A549 (cell line): ENCODE results near the gene TCERG1L. TPM values are rescaled to one million over a fixed set of nuclear protein-coding genes. Genes with fewer than 3 reads are reported as not detected.

Experiments used
- ATAC-seq, 2 experiments: fragments of 200-7000 bp in 1 of 2; fragments of >200 bp in 1 of 2; cut with Nextera tagmentation in 1 of 2; cut with Tn5 transposase in 1 of 2; 3 replicates each; pipeline versions ENCODE4 v1.8.0 to v1.9.1; 2018 to 2020; ENCODE audit warnings: mild to moderate bottlenecking in 1 of 2, moderate library complexity in 1 of 2
- CTCF ChIA-PET: fragments of 300-600 bp; sonication (Branson Sonifier 250); formaldehyde crosslinking; extraction: SDS; loops from one replicate; lab custom pipeline; 2021; ENCODE audit warnings: antibody characterized with exemption, inconsistent platforms; lab: Yijun Ruan, JAX
- POLR2A ChIA-PET: fragments of 350-600 bp; formaldehyde crosslinking; extraction: SDS; loops from one replicate; lab custom pipeline; 2021; ENCODE audit warnings: antibody characterized with exemption, inconsistent platforms; lab: Yijun Ruan, JAX
- DNase-seq, 2 experiments: peaks; one replicate each; pipeline versions ENCODE4 v3.0.0 to v3.0.0-alpha.2; 2011 to 2016; ENCODE audit warnings: low read depth in 1 of 2, low spot score in 1 of 2
- FAIRE-seq: peaks from 2 replicates; lab custom pipeline; 2011; peaks lifted over from hg19 to GRCh38; lab: Jason Lieb, UNC
- H3K27ac ChIP-seq, 2 experiments: fragments of >200 bp; sonication (Bioruptor Twin); formaldehyde crosslinking; 3 replicates each; pipeline ENCODE4 v1.5.1; 2016 to 2017
- H3K4me1 ChIP-seq: fragments of >200 bp; sonication (Bioruptor Twin); formaldehyde crosslinking; 3 replicates; pipeline ENCODE4 v1.6.1; 2016
- H3K4me2 ChIP-seq: fragments of >200 bp; sonication (Bioruptor Twin); formaldehyde crosslinking; 3 replicates; pipeline ENCODE4 v1.6.1; 2016
- H3K4me3 ChIP-seq: fragments of >200 bp; sonication (Bioruptor Twin); formaldehyde crosslinking; 3 replicates; pipeline ENCODE4 v1.5.1; 2016
- H3K9me3 ChIP-seq: fragments of >200 bp; sonication (Bioruptor Twin); formaldehyde crosslinking; 3 replicates; pipeline ENCODE4 v1.6.1; 2016
- CBX2 ChIP-seq: fragments of 200-600 bp; sonication (generic); IDR thresholded peaks from 2 replicates; pipeline ENCODE4 v1.6.1; 2016; ENCODE audit warnings: low read depth, mild to moderate bottlenecking, borderline replicate concordance
- CEBPB ChIP-seq, 2 experiments: fragments of >200 bp in 1 of 2; sonication (Bioruptor Twin) in 1 of 2; formaldehyde crosslinking in 1 of 2; IDR thresholded peaks; 2 replicates each; pipeline ENCODE4 v1.6.1; 2012 to 2016
- CHD4 ChIP-seq: fragments of 200-600 bp; sonication (generic); IDR thresholded peaks from 2 replicates; pipeline ENCODE4 v1.6.1; 2016; ENCODE audit warnings: antibody characterized with exemption, mild to moderate bottlenecking, borderline replicate concordance
- E2F6 ChIP-seq: IDR thresholded peaks from 2 replicates; pipeline ENCODE4 v1.6.1; 2012; ENCODE audit warnings: low read depth, borderline replicate concordance
- EHF ChIP-seq: fragments of 250-450 bp; sonication (Bioruptor Pico); IDR thresholded peaks from 2 replicates; pipeline ENCODE4 v1.5.0; 2020; ENCODE audit warnings: mild to moderate bottlenecking
- EHMT2 ChIP-seq: fragments of 200-600 bp; sonication (generic); IDR thresholded peaks from 2 replicates; pipeline ENCODE4 v1.6.1; 2016; ENCODE audit warnings: antibody characterized with exemption, low read depth, mild to moderate bottlenecking, moderate library complexity
- ESRRA ChIP-seq: fragments of 150-350 bp; IDR thresholded peaks from 2 replicates; pipeline ENCODE4 v1.6.1; 2014; ENCODE audit warnings: mild to moderate bottlenecking, low read length, borderline replicate concordance
- FOSB ChIP-seq: fragments of 250-450 bp; sonication (Bioruptor Pico); IDR thresholded peaks from 2 replicates; pipeline ENCODE4 v1.5.0; 2020; ENCODE audit warnings: mild to moderate bottlenecking, moderate library complexity
- FOSL2 ChIP-seq, 2 experiments: fragments of 450-650 bp in 1 of 2; fragments of >200 bp in 1 of 2; sonication (Bioruptor Twin) in 1 of 2; formaldehyde crosslinking; IDR thresholded peaks; 2 replicates each; pipeline versions ENCODE4 v1.5.0 to v1.6.1; 2016 to 2020; ENCODE audit warnings: mild to moderate bottlenecking in 1 of 2, moderate library complexity in 1 of 2
- FOXS1 ChIP-seq: fragments of 250-450 bp; sonication (Bioruptor Pico); IDR thresholded peaks from 2 replicates; pipeline ENCODE4 v1.5.0; 2020; ENCODE audit warnings: mild to moderate bottlenecking, moderate library complexity
- HOXA7 ChIP-seq: fragments of 250-450 bp; sonication (Bioruptor Pico); IDR thresholded peaks from 2 replicates; pipeline ENCODE4 v1.5.0; 2020; ENCODE audit warnings: mild to moderate bottlenecking, moderate library complexity
- HOXB5 ChIP-seq: fragments of 250-450 bp; sonication (Bioruptor Pico); IDR thresholded peaks from 2 replicates; pipeline ENCODE4 v1.5.0; 2020; ENCODE audit warnings: mild to moderate bottlenecking, moderate library complexity
- JUN ChIP-seq, 2 experiments: fragments of >200 bp; sonication (Bioruptor Twin); formaldehyde crosslinking; IDR thresholded peaks; 2 replicates in 1 of 2; 3 replicates in 1 of 2; pipeline ENCODE4 v1.6.1; 2016 to 2017
- JUNB ChIP-seq: fragments of >200 bp; sonication (Bioruptor Twin); formaldehyde crosslinking; IDR thresholded peaks from 2 replicates; pipeline ENCODE4 v1.6.1; 2016
- MAFK ChIP-seq: fragments of 450-650 bp; IDR thresholded peaks from 2 replicates; pipeline ENCODE4 v1.6.1; 2014; ENCODE audit not compliant: partially characterized antibody
- MAZ ChIP-seq: fragments of 150-350 bp; IDR thresholded peaks from 2 replicates; pipeline ENCODE4 v1.6.1; 2014; ENCODE audit warnings: antibody characterized with exemption, low read depth, low read length, borderline replicate concordance
- POLR2AphosphoS2 ChIP-seq: conservative IDR thresholded peaks from 2 replicates; pipeline ENCODE4 v1.6.1; 2012; ENCODE audit warnings: low read length, improper control_type of control experiment, inconsistent platforms
- RARB ChIP-seq: fragments of 250-450 bp; sonication (Bioruptor Pico); IDR thresholded peaks from 2 replicates; pipeline ENCODE4 v1.8.0; 2021; ENCODE audit warnings: mild to moderate bottlenecking, moderate library complexity
- RCOR1 ChIP-seq: fragments of 150-350 bp; IDR thresholded peaks from 2 replicates; pipeline ENCODE4 v1.6.1; 2014; ENCODE audit warnings: antibody characterized with exemption, low read length, low read depth
- REST ChIP-seq: fragments of 200-600 bp; sonication (generic); IDR thresholded peaks from 2 replicates; pipeline ENCODE4 v1.6.1; 2016; ENCODE audit warnings: antibody characterized with exemption, mild to moderate bottlenecking, moderate library complexity
- RNF2 ChIP-seq: fragments of 200-600 bp; sonication (generic); IDR thresholded peaks from 2 replicates; pipeline ENCODE4 v1.6.1; 2016; ENCODE audit warnings: low read depth, mild to moderate bottlenecking, antibody characterized with exemption, moderate library complexity, borderline replicate concordance
- SREBF2 ChIP-seq: fragments of 450-650 bp; IDR thresholded peaks from 2 replicates; pipeline ENCODE4 v1.6.1; 2014; ENCODE audit warnings: mild to moderate bottlenecking, moderate library complexity
- ZC3H11A ChIP-seq: fragments of 450-650 bp; IDR thresholded peaks from 2 replicates; pipeline ENCODE4 v1.6.1; 2014; ENCODE audit warnings: antibody characterized with exemption, mild to moderate bottlenecking
- WGBS: methylation state at CpG from one replicate; pipeline ENCODE4 v1.1.6; 2017; ENCODE audit errors: missing lambda C conversion rate; 5-methylcytosine and 5-hydroxymethylcytosine counted together
- polyA plus RNA-seq, 4 experiments: library from polyadenylated mRNA; depleted of rRNA in 3 of 4; stranded (reverse); fragments of >200 nt; fragmentation: RNase III in 1 of 4; extraction: RNeasy Plus Mini Kit Qiagen cat#74134 plus additional on column Dnase treatment in 1 of 4; gene quantifications; 2 replicates in 3 of 4; 3 replicates in 1 of 4; pipeline ENCODE4 v1.2.3, GENCODE V29; 2011 to 2017
- TF ChIP-seq, protein P1 (sequence below): fragments of >200 bp; sonication (Bioruptor Twin); formaldehyde crosslinking; IDR thresholded peaks from 3 replicates; pipeline ENCODE4 v1.6.1; 2016
- TF ChIP-seq, protein P2 (sequence below): fragments of >200 bp; sonication (Bioruptor Twin); formaldehyde crosslinking; IDR thresholded peaks from 2 replicates; pipeline ENCODE4 v1.6.1; 2016

TCERG1L gene
- polyA plus RNA-seq, 2 of the 4 experiments (the other 2 are of a cell fraction) = not detected

GRCh38 chr10:131169146-131169545, 142.4 kb downstream of the TCERG1L start (continued):
- TF ChIP-seq E2F6 = no peak
- TF ChIP-seq, protein P1, sequence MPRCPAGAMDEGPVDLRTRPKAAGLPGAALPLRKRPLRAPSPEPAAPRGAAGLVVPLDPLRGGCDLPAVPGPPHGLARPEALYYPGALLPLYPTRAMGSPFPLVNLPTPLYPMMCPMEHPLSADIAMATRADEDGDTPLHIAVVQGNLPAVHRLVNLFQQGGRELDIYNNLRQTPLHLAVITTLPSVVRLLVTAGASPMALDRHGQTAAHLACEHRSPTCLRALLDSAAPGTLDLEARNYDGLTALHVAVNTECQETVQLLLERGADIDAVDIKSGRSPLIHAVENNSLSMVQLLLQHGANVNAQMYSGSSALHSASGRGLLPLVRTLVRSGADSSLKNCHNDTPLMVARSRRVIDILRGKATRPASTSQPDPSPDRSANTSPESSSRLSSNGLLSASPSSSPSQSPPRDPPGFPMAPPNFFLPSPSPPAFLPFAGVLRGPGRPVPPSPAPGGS = no peak
- TF ChIP-seq, protein P2, sequence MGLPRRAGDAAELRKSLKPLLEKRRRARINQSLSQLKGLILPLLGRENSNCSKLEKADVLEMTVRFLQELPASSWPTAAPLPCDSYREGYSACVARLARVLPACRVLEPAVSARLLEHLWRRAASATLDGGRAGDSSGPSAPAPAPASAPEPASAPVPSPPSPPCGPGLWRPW = no peak
- TF ChIP-seq, all 56 proteins: peak for 0

- Histone ChIP-seq H3K4me1 (no peaks in the 10 kb centered on the region), H3K4me2 (no peak overlapping the region), H3K4me3 (no peak overlapping the region), H3K27ac (no peak overlapping the region), H3K9me3 (no peaks in the 10 kb centered on the region)
- FAIRE-seq = no peak
- no peak for DNase-seq
- no peak for ATAC-seq
- TF ChIP-seq JUN (IDR thresholded peaks at IDR 0.05) (no peak), HOXA7 (CRISPR knock-in tag) (no peak), ESRRA (no peak), POLR2AphosphoS2 (no peak), CBX2 (no peak), RNF2 (no peak), FOSB (CRISPR knock-in tag) (no peak), ZC3H11A (no peak)
- TF ChIP-seq, protein P1 = no peak
- ChIA-PET POLR2A (no interaction called here), CTCF (no interaction called here)
- 28% methylated on average over 13 of the region's 17 CpGs for WGBS
Observed at GRCh38 chr10:131168238-131168875, 143.2 kb downstream of the TCERG1L start.

GRCh38 chr10:131167036-131167860, 144.3 kb downstream of the TCERG1L start:
- FAIRE-seq = no peak
- TF ChIP-seq CHD4 (no peak), SREBF2 (no peak), RARB (CRISPR knock-in tag) (no peak), REST (no peak), HOXB5 (CRISPR knock-in tag) (no peak), FOSL2 (IDR thresholded peaks at IDR 0.05) (no peak), FOSL2 (CRISPR knock-in tag; IDR thresholded peaks at IDR 0.05) (no peak), POLR2AphosphoS2 (no peak), MAZ (no peak), MAFK (no peak), JUNB (no peak), CEBPB (IDR thresholded peaks at IDR 0.05) (no peak), EHMT2 (no peak), FOXS1 (CRISPR knock-in tag) (no peak), EHF (CRISPR knock-in tag) (no peak), RCOR1 (no peak)
- TF ChIP-seq, protein P1 = no peak

More at GRCh38 chr10:131167036-131167860, 144.3 kb downstream of the TCERG1L start:
- CTCF ChIA-PET = no interaction called here
- Histone ChIP-seq H3K4me2 (no peak overlapping the region), H3K4me1 (no peaks in the 10 kb centered on the region), H3K4me3 (no peak overlapping the region), H3K27ac (no peak overlapping the region), H3K9me3 (no peaks in the 10 kb centered on the region)
- ATAC-seq (no peak), DNase-seq (no peak)
- WGBS = 2% methylated on average over 7 of the region's 13 CpGs
- POLR2A ChIA-PET = no interaction called here
